Ishikawa (cell line): ENCODE data around the gene PAEP.

Experiments used
- CEBPB ChIP-seq: IDR thresholded peaks from 2 replicates; pipeline ENCODE4 v1.6.1; 2012
- EP300 ChIP-seq: IDR thresholded peaks from 2 replicates; pipeline ENCODE4 v1.6.1; 2012; ENCODE audit warnings: borderline replicate concordance
- MAX ChIP-seq: IDR thresholded peaks from 2 replicates; pipeline ENCODE4 v1.6.1; 2012
- NFIC ChIP-seq: IDR thresholded peaks from 2 replicates; pipeline ENCODE4 v1.6.1; 2012
- TF ChIP-seq, protein P1 (sequence below): IDR thresholded peaks from 2 replicates; pipeline ENCODE4 v1.6.1; 2012; ENCODE audit warnings: low read depth, mild to moderate bottlenecking

GRCh38 chr9:135587658-135588057, 26.1 kb downstream of the PAEP start:
- TF ChIP-seq, protein P1, sequence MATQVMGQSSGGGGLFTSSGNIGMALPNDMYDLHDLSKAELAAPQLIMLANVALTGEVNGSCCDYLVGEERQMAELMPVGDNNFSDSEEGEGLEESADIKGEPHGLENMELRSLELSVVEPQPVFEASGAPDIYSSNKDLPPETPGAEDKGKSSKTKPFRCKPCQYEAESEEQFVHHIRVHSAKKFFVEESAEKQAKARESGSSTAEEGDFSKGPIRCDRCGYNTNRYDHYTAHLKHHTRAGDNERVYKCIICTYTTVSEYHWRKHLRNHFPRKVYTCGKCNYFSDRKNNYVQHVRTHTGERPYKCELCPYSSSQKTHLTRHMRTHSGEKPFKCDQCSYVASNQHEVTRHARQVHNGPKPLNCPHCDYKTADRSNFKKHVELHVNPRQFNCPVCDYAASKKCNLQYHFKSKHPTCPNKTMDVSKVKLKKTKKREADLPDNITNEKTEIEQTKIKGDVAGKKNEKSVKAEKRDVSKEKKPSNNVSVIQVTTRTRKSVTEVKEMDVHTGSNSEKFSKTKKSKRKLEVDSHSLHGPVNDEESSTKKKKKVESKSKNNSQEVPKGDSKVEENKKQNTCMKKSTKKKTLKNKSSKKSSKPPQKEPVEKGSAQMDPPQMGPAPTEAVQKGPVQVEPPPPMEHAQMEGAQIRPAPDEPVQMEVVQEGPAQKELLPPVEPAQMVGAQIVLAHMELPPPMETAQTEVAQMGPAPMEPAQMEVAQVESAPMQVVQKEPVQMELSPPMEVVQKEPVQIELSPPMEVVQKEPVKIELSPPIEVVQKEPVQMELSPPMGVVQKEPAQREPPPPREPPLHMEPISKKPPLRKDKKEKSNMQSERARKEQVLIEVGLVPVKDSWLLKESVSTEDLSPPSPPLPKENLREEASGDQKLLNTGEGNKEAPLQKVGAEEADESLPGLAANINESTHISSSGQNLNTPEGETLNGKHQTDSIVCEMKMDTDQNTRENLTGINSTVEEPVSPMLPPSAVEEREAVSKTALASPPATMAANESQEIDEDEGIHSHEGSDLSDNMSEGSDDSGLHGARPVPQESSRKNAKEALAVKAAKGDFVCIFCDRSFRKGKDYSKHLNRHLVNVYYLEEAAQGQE: no peak
- no peak for TF ChIP-seq NFIC
- TF ChIP-seq EP300: no peak
- no peak for TF ChIP-seq CEBPB
- TF ChIP-seq MAX: no peak
